Natural killer cell (primary cell): Measurements from ENCODE around the gene SCAPER. TPM values are rescaled to one million over a fixed set of nuclear protein-coding genes. Genes with fewer than 3 reads are reported as not detected.

ENCODE experiments used
- ATAC-seq, 3 donors: fragments of 150-1000 bp in 2 of 3; fragments of 200-7000 bp in 1 of 3; cut with Tn5 transposase; 1 replicate in 1 of 3; 2 replicates in 2 of 3; pipeline ENCODE4 v1.10.0; 2021; ENCODE audit warnings: mild to moderate bottlenecking in 2 of 3, moderate library complexity in 2 of 3
- DNase-seq, 2 donors: peaks; one replicate each; pipeline versions ENCODE4 v3.0.0 to v3.0.0-alpha.2; 2013 to 2021; ENCODE audit warnings: mixed read lengths in 1 of 2
- H3K27ac ChIP-seq: one replicate; pipeline ENCODE4 v1.5.1; 2013; ENCODE audit warnings: mild to moderate bottlenecking, low read length
- H3K27me3 ChIP-seq: one replicate; pipeline ENCODE4 v1.6.1; 2013; ENCODE audit warnings: low read length; ENCODE audit not compliant: control insufficient read depth, insufficient read depth
- H3K36me3 ChIP-seq: one replicate; pipeline ENCODE4 v1.6.1; 2013; ENCODE audit warnings: low read length; ENCODE audit not compliant: control insufficient read depth, insufficient read depth
- H3K4me1 ChIP-seq: one replicate; pipeline ENCODE4 v1.6.1; 2013; ENCODE audit warnings: low read length; ENCODE audit not compliant: control insufficient read depth, insufficient read depth
- H3K4me3 ChIP-seq: one replicate; pipeline ENCODE4 v1.5.1; 2013; ENCODE audit warnings: low read length
- H3K9me3 ChIP-seq: one replicate; pipeline ENCODE4 v1.6.1; 2013; ENCODE audit warnings: low read length; ENCODE audit not compliant: control insufficient read depth, insufficient read depth
- H3K27ac Mint-ChIP-seq, 2 donors: one replicate each; pipeline ENCODE4 v1.8.0; 2022; ENCODE audit warnings: mild to moderate bottlenecking in 2 of 2, mixed read lengths in 2 of 2, moderate library complexity in 1 of 2
- H3K27me3 Mint-ChIP-seq, 2 donors: one replicate each; pipeline ENCODE4 v1.8.0; 2022; ENCODE audit warnings: low read depth in 2 of 2, mixed read lengths in 2 of 2
- H3K36me3 Mint-ChIP-seq: one replicate; pipeline ENCODE4 v1.8.0; 2022; ENCODE audit warnings: mixed read lengths
- H3K4me1 Mint-ChIP-seq, 2 donors: one replicate each; pipeline ENCODE4 v1.8.0; 2022; ENCODE audit warnings: mixed read lengths in 2 of 2
- H3K4me3 Mint-ChIP-seq: one replicate; pipeline ENCODE4 v1.8.0; 2022; ENCODE audit warnings: mild to moderate bottlenecking, moderate library complexity, mixed read lengths
- H3K9me3 Mint-ChIP-seq, 2 donors: one replicate each; pipeline ENCODE4 v1.8.0; 2022; ENCODE audit warnings: mixed read lengths in 2 of 2
- WGBS: methylation state at CpG from one replicate; pipeline ENCODE4 v1.1.7; 2013; ENCODE audit warnings: missing lambda C conversion rate; ENCODE audit not compliant: insufficient coverage; 5-methylcytosine and 5-hydroxymethylcytosine counted together
- intact Hi-C: fragments of 100-400 bp; cut with micrococcal nuclease; formaldehyde crosslinking; loops from one replicate; pipeline ENCODE4 v1.14.2; 2022
- total RNA-seq, 4 donors: library from RNA; stranded (reverse); fragments of 120-200 nt in 1 of 4; gene quantifications; one replicate each; pipeline versions ENCODE4 v1.2.3 to v1.2.4, GENCODE V29; 2013 to 2022
- TF ChIP-seq, protein P1 (sequence below): fragments of 200-600 bp; IDR thresholded peaks from one replicate; pipeline ENCODE4 v1.8.0; 2022; ENCODE audit warnings: antibody characterized with exemption

The SCAPER gene
- total RNA-seq, 3 donors from 2014 or later (not counting 1 experiment from before 2014, with no cell fraction given): 48.1 to 53.6 (median 51.8) TPM

DNA sequence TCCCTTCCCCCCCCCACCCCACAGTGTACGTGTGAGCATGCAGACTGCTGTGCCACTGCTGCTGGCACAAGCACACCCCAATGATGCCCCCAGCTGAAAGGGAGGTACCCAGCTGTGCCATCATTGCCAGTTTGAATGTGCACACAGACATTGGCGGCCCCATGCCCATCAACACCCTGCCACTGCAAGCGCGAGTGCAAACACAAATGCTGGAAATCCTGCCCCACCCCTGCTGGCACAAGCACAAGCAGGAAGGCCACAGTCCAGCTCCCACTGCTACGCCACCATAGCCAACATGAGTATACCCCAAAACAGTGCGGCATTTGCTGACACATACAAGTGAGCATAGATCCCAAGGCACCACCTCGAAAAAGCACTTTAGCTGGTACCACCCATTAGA lies 222.9 kb downstream of the SCAPER start:
- Mint-ChIP-seq H3K4me3 (no peak overlapping the region), H3K27me3 (no peaks in the 10 kb centered on the region), H3K9me3 (no peaks in the 10 kb centered on the region), H3K27ac (no peak overlapping the region), H3K4me1 (no peaks in the 10 kb centered on the region), H3K36me3 (no peaks in the 10 kb centered on the region)
- ATAC-seq (no peak), DNase-seq (no peak)
- intact Hi-C loops: no loop called here
- Histone ChIP-seq H3K4me1 (no peaks in the 10 kb centered on the region), H3K36me3 (no peaks in the 10 kb centered on the region), H3K27me3 (no peaks in the 10 kb centered on the region), H3K27ac (no peak overlapping the region), H3K4me3 (no peak overlapping the region), H3K9me3 (no peaks in the 10 kb centered on the region)
- over 99% methylated on average over 7 of the region's 7 CpGs for WGBS
- TF ChIP-seq, protein P1, sequence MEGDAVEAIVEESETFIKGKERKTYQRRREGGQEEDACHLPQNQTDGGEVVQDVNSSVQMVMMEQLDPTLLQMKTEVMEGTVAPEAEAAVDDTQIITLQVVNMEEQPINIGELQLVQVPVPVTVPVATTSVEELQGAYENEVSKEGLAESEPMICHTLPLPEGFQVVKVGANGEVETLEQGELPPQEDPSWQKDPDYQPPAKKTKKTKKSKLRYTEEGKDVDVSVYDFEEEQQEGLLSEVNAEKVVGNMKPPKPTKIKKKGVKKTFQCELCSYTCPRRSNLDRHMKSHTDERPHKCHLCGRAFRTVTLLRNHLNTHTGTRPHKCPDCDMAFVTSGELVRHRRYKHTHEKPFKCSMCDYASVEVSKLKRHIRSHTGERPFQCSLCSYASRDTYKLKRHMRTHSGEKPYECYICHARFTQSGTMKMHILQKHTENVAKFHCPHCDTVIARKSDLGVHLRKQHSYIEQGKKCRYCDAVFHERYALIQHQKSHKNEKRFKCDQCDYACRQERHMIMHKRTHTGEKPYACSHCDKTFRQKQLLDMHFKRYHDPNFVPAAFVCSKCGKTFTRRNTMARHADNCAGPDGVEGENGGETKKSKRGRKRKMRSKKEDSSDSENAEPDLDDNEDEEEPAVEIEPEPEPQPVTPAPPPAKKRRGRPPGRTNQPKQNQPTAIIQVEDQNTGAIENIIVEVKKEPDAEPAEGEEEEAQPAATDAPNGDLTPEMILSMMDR: no peak

DNA sequence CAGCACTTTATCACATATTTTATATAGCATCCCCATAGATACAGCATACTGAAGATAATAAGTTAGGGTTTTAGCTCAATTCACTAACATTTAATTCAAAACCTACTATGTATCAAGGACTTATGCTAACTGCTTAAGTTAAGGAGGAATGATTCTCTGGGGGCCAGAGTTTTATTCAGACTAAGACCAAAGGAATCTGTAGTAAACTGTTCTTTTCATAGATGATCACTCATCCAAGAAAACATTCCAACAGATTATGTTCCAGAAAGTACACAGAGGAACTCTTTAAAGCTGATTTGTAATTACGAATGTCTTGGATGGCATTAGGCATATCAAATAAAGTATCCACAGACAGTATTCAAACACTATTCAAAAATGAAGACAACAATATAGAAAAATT lies 226.4 kb downstream of the SCAPER start:
- TF ChIP-seq, protein P1: no peak
- no peaks in the 10 kb centered on the region for H3K4me1 ChIP-seq
- no peaks in the 10 kb centered on the region for H3K4me1 Mint-ChIP-seq
- H3K27me3 ChIP-seq: no peaks in the 10 kb centered on the region
- DNase-seq (no peak), ATAC-seq (no peak)
- no peaks in the 10 kb centered on the region for H3K27me3 Mint-ChIP-seq
- H3K36me3 Mint-ChIP-seq: no peaks in the 10 kb centered on the region
- H3K27ac Mint-ChIP-seq: no peak overlapping the region
- H3K4me3 ChIP-seq: no peak overlapping the region
- WGBS: no CpG with 5 or more reads among the region's 1 CpG
- H3K27ac ChIP-seq: no peak overlapping the region
- intact Hi-C loops: no loop called here
- no peaks in the 10 kb centered on the region for H3K9me3 Mint-ChIP-seq
- H3K9me3 ChIP-seq: no peaks in the 10 kb centered on the region
- no peaks in the 10 kb centered on the region for H3K36me3 ChIP-seq
- no peak overlapping the region for H3K4me3 Mint-ChIP-seq

DNA sequence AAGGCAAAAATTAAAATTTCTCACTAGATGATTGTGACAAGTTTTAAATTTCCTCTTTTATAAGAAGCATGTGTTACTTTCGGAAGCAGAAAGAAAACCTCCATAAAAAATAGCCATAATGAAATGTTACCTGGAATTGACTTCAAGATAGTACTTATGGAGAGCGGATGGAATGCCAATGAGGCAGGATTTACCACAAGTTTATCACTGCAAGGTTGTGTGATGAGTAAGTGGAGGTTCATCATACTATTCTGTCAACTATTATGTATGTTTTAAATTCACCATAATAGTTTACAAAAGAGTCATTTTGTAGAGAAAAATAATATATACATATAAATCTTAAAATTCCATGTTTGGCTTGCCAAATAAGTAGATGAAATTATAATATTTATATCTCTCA lies 230.3 kb downstream of the SCAPER start:
- Mint-ChIP-seq H3K27me3 (no peaks in the 10 kb centered on the region), H3K9me3 (no peaks in the 10 kb centered on the region), H3K4me1 (no peaks in the 10 kb centered on the region), H3K36me3 (no peaks in the 10 kb centered on the region), H3K4me3 (no peak overlapping the region), H3K27ac (no peak overlapping the region)
- H3K27ac ChIP-seq: no peak overlapping the region
- H3K36me3 ChIP-seq: no peaks in the 10 kb centered on the region
- ATAC-seq (no peak), DNase-seq (no peak)
- WGBS: no CpG with 5 or more reads among the region's 2 CpGs
- H3K4me1 ChIP-seq: no peaks in the 10 kb centered on the region
- H3K9me3 ChIP-seq: no peaks in the 10 kb centered on the region
- H3K4me3 ChIP-seq: no peak overlapping the region
- no peaks in the 10 kb centered on the region for H3K27me3 ChIP-seq
- TF ChIP-seq, protein P1: no peak
- intact Hi-C loops: no loop called here

DNA sequence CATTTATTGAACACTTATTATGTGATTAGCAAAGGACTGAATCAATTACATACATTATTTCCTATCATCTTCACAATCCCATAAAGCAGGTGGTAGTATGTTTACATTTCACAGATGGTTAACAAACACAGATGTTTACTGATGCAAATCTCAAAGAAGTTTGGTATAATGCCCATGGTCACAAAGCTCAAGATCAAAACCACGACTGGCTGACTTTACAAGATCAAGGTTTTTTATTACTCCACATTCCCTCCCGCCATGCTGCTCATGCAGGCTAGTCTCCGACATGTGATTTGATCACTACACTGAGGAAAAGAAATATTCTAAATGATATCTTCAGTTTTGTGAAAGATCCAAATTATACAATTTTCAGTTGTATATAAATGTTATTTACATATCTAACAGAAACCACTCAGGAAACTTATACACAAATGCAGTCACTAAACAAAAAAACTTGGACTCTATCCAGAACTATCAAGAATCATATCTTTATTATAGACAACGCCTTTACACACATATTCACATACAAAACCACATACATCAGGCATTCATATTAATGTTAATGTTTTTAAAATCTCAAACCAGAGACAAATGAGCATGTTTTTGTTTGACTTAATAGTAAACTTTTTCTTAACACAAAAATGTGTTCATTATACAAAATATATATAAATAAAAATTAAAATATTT lies 235.5 kb downstream of the SCAPER start:
- ATAC-seq (no peak), DNase-seq (no peak)
- Mint-ChIP-seq H3K27ac (no peak overlapping the region), H3K4me1 (no peaks in the 10 kb centered on the region), H3K9me3 (no peaks in the 10 kb centered on the region), H3K27me3 (no peaks in the 10 kb centered on the region), H3K4me3 (no peak overlapping the region), H3K36me3 (no peaks in the 10 kb centered on the region)
- Histone ChIP-seq H3K36me3 (peaks cover 3% of the 10 kb centered on the region), H3K9me3 (no peaks in the 10 kb centered on the region), H3K4me1 (no peaks in the 10 kb centered on the region), H3K27me3 (no peaks in the 10 kb centered on the region), H3K4me3 (no peak overlapping the region), H3K27ac (no peak overlapping the region)
- intact Hi-C loops: no loop called here
- 100% methylated on average over 2 of the region's 4 CpGs for WGBS
- TF ChIP-seq, protein P1: no peak
